ENCODE data around the gene ANKS4B.
"Not testable (repeated sequence)": the region's sequence is repeated elsewhere in the genome, so short reads cannot be mapped to it uniquely, and the experiment has no call there.

Gene ANKS4B

DNA sequence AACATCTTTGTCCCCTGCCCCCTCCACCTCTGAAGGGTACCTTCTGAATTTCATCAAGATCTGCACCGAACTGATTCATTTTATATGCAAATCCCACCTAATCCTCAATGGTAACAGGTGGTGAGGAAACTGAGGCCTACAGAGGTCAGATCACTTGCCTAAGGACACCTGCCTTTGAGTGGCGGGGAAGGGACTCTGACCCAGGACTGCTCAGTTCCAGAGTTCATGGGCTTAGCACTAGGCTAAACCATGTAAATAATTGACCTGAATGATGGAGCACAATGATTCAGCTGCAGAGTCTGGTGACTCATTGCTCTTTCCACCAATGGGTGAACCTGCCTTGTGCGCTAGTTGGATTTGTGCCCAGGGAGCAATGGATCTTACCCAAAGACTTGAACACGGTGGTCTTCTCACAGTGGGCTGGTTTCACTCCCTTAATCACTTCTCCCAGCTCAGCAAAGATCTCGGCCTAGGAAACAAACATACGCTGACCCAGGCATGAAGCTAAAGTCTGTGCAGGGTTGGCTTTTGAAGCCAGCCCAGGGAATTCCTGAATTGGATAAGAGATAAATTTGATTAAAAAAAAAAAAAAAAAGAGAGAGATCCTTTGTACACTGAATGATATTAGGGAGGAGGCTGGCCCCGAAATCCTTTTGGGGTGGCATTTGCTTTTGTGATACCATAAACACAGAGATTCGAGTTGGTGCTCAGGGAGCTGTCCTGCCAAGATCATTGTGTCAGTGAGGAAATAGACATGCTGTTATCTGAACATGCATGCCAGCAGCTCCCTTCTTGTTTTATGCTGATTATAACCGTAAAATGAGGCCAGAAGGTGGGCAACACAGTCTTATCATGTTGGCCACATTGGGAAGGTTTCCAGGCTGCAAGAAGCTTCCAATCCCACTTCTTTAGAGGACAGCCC, 27.6 kb downstream of the ANKS4B start:
- in situ Hi-C loops (cut with MboI; ENCODE audit: low sequenced_read_pairs) = no loop called here

DNA sequence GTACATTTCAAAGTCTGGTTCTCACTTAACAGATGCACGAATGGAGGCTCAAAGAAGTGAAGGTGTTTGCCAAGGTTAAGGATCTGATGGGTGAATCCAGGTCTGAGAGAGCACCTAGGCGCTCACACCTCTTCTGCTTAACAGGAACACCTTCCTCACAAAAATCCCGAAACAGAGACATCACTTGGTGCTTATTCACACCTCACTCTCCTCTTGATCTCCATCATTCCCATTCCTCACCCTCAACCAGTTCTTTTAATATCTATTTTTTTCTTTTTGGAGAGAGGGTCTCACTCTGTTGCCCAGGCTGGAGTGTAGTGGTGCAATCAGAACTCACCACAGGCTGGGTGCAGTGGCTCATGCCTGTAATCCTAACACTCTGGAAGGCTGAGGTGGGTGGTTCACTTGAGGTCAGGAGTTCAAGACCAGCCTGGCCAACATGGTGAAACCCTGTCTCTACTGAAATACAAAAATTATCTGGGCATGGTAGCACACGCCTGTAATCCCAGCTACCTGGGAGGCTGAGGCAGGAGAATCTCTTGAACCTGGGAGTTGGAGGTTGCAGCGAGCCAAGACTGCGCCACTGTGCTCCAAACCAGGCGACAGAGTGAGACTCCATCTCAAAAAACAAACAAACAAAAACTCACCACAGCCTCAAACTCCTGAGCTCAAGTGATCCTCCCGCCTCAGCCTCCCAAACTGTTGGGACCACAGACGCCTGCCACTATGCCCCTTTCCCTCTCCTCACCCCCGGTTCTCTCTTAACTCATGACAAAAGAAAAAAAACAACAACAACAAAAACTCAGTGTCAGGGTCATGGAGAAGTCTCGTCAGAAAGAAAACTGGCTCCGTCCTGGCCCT, 29.5 kb downstream of the ANKS4B start:
- in situ Hi-C loops (cut with MboI; ENCODE audit: low sequenced_read_pairs) = no loop called here

DNA sequence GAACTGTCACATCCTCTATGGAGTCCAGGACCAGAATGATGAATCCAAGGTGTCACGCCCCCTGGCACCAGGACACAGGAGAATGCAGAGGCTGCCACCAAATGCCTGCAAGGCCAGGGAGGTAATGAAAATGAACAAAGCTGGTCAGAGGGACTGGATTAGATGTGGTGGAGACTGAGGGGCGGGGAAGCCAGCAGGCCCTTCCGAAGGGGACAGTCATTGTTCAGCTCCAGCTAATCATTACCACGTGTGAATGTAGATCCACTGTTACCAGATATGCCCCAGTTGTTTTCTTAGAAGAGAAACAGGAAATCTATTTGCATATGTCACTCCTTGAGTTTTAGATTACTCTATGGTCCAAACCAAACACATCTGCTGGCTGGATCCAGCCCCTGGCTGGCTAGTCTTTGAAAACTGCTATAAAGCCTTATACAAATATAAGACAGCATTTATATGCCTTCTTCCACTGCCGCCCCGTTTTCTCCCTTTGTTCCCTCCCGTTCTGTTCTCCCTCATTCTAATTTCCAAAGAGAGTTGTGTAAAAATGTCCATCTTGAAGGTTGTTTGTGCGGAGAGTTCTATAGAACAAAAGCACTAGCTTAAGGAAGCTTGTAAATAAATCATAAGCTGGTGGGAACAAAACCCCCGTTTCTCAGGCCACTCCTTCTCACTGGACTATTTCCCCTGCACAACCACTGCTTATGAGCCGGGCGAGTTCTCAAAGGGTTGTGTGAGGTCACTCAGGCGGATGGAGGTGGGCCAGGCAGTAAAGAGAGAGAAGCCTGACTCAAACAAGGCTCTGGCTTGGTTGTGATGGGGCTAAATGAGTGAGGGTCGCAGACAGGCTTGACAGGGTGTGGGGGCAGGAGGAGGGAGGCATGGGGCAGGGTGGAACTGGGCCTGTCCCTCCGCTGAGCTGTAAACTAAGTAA, 30.4 kb downstream of the ANKS4B start:
- in situ Hi-C loops (cut with MboI; ENCODE audit: low sequenced_read_pairs) = no loop called here

DNA sequence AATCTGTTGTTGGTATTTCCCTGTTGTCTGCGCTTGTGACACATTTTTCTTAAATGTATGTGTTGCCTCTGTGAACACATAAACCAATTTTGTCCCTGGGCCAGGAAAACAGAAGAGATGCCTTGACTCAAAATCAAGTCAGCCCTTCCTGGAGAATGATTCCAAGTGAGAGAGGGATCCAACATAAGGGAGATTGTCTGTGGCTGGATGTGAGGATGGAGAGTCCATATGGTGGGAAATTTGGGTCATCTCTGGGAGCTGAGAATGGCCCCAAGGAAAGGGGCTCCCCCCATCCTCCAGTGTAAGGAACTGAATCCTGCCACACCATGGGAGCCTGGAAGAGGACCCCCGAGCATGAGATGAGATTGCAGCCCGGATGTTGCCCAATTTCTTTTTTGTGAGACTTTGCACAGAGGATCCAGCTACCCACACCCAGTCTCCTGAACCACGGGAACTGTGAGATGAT, 31.1 kb downstream of the ANKS4B start:
- in situ Hi-C loops (cut with MboI; ENCODE audit: low sequenced_read_pairs) = no loop called here

DNA sequence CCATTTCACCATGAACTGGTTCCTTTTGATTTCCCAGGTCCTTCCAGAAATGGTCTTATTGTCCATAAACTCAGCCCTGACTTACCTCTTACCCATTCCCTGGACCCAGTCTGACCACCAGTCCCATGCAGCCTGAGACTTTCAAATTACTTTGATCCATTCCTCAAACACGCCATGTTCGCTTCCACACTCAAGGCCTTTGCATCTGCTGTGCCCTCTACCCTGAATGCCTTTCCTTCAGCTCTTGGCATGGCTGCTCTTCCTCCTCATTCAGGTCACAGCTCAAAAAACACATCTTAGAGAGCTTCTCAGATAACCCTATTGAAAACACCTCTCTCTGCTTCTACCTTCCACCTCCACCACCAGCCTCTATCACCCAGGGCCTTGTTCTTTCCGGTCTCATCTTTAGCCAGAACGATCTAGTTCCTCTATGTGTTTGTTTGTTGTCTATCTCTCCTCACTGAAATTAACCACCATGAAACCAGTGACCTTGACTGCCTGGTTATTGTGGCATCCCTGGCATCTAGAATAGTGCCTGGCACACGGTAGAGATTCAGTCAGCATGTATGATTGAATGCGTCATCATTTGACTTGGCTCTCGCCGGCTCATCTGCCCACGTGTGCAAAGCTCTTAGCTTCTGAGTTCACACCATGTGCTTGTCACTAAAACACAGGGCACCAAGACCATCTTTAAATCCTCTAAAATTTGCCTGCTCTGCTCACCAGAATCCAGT, 31.8 kb downstream of the ANKS4B start:
- in situ Hi-C loops (cut with MboI; ENCODE audit: low sequenced_read_pairs) = no loop called here

DNA sequence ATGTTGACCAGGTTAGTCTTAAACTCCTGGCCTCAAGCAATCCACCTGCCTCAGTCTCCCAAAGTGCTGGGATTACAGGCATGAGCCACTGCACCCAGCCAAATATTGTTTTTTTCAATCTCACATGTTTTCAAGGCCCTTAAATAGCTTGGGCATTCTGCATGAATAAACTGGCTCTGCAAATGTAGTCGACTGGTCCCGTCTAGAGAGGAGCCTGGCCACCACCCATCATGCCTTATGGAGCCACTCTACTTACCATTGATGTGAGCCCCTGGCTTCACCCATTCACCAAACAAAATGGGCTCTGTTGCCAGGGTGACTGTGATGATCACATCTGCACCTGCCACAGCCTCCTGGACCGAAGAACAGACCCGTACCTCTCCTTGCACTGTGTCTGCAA, 33.8 kb downstream of the ANKS4B start:
- in situ Hi-C loops (cut with MboI; ENCODE audit: low sequenced_read_pairs) = no loop called here

DNA sequence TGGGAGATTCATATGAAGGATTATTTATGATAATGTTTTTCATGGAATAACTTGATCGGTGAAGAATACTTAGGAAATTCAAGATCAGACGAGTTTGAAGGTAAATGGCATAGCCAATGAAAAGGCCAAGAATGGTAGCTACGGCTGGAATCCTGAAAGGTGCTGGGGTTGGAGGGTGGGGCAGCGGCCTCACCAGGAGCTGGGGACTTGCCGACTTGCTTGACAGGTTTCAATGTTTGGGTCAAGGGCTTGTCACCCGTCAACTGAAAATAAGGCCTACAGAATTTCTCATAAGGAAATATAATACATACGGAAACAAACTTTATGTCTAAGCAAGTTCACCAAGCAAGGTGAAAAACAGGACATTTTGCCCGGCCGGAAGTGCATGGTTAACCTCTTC, 34.7 kb downstream of the ANKS4B start:
- in situ Hi-C loops (cut with MboI; ENCODE audit: low sequenced_read_pairs) = no loop called here

DNA sequence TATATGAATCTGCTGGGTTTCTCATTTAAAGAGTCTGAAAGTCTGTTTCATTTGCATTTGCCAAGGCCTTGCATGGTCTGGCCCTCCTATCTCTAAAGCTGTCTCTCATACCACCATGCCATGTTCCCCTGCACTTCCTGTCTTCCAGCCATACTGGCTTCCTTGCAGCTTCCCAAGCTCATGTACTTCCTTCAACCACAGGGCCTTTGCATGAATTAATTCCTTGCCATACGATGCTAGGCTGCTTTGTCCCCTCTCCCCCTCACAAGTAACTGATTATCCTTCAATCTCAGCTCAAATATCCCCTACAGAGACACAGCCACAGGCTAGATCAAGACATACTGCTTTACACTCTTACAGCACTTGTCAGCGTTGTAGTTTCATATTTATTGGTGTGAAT, 38.8 kb downstream of the ANKS4B start:
- in situ Hi-C loops (cut with MboI; ENCODE audit: low sequenced_read_pairs) = no loop called here

DNA sequence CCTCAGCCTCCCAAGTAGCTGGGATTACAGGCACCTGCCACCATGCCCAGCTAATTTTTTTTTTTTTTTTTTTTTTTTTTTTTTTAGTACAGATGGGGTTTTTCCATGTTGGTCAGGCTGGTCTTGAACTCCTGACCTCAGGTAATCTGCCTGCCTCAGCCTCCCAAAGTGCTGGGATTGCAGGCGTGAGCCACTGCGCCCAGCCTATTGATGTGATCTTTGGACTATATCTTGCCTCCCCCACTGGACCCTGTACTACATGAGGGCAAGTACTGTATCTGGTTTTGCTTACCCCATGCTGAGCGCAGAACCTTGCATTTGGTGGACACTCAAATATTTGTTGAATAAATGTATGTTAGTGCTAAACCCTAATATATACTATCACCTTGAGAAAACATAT, 39.3 kb downstream of the ANKS4B start:
- in situ Hi-C loops (cut with MboI; ENCODE audit: low sequenced_read_pairs) = not testable (repeated sequence)

DNA sequence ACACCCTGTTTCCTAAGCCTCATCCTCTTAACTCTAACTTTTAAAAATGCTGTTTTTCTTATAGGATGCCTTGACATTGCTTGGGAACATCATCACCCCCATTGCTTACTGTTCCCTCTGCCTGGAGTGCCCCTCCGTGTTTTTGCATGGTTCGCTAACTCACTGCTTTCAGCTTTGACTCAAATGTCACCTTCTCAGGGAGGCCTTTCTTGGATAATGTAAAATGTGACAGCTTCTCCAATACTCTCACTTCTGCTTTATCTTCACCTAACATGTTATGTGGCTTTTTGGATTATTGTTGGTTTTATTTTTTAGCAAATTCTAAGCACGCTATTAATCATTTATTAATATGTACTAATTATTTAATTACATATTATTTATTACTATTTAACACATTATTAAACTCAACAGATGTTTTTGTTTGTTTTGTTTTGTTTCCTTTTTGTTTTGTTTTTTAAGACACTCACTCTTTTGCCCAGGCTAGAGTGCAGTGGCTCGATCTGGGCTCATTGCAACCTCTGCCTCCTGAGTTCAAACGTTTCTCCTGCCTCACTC, 40.8 kb downstream of the ANKS4B start:
- in situ Hi-C loops (cut with MboI; ENCODE audit: low sequenced_read_pairs) = no loop called here

DNA sequence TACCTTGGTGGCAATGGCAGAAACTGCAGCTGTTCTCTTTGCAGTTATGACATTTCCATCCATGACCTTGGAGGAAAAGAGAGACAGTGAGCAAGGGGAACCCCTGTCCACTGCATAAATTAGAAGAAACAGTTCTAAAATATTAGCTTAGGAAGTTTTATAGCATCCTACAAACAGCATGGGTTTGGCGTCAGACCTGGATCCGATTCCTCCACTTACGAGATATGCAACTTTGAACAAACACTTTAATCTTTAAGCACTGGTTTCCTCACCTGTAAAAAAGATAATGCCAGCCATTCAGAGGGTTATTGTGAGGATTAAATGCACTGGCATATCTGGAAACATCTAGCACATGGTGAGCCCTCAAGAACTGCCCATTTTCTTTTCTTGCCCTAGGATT, 42.0 kb downstream of the ANKS4B start:
- in situ Hi-C loops (cut with MboI; ENCODE audit: low sequenced_read_pairs) = no loop called here

DNA sequence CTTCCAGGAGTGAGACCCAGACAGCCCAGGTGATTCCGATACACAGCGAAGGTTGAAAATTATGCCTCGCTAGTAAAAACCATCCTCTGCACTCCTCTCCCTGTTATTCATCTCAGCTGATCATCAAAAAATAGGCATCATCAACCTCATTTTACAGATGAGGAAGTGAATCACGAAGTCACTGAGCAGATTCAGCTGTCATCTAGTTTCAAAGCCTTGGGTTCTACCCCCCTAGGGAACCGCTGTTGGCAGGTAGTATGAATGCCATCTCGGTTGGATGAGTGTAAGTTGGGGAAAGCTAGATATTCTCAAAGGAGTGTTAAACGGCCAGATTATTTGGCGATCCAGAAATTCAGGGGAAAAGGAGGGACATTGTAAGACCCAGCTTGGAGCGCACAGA, 42.6 kb downstream of the ANKS4B start:
- in situ Hi-C loops (cut with MboI; ENCODE audit: low sequenced_read_pairs) = no loop called here

DNA sequence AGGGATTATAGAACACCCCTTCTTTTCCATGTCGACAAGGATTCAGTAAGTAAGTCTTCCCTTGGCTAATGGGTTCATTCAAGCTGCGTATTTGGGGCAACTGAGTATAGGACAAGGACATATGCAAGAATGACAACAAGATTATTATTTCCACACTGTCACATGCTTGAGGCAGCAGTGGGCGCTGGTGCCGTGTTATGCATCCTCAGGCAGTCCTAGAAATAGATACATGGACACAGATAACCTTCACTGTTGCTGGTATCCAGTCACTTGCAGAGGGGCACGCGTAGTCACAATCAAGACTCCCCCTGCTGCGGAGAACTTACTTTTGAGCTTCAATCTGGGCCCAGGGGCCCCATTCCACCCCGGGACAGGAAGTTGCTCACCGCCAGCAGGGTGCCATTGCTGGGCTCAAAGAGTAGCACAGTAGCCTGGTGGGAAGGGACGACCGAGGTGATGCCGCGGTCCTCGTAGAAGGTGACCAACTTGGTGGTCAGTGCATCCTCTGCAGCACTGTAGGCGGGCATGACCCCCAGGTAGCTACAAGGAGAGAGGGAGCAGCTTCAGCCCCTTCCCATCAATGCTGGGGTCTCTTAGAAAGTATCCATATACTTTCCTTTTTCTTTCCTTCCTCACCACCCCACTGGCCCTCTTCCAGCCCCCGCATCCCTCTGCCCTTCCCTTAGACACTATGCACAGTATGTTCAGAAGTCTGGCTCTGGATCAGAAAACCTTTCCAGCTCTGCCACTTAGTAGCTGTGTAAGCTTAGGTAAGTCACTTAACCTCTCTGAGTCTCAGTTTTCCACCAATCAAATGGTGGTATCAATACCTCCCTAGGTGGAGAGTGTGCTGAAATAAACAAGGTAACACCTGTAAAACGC, 43.8 kb downstream of the ANKS4B start:
- in situ Hi-C loops (cut with MboI; ENCODE audit: low sequenced_read_pairs) = no loop called here

DNA sequence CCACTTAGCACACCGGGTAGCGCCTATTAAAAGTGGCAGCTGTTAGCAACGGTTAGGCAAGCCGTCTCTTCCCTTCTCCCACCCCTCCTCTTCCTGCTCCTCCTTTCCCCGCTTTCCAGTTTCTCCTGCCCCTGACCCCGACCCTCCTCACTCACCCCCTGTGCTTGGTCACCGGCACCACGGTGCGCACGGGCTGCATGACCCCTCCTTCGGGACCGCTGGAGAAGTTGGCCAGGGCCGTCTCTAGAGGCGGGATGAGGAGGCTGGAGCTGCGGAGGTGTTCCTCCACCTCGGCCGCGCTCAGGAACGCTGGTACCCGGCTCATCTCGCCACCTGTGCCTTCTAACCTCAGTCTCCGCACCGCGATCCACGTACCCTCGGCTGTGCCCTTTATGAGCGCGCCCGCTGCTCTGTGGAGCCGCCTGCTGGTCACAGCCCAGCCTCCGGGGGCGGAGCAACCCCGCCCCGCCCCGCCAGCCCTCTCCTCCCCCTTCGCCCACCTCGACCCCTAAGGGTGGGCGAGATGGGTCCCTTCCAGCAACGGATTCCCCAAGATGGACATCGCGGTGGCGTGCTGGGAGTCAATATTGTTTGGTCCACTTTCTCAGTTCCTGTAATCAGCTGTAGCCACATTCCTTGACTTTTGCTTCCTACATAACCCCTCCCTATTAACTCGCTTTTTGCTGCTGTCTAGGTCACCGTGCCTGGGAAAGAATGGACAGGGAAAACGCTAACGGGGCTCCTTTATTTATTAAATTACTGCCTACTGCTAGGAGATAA, 44.6 kb downstream of the ANKS4B start, which contains the start of gene CRYM:
CRYM (minus strand) TSS at position 364 of the 780 bp plus-strand sequence; CDS start at position 325, 39 bp downstream.
- in situ Hi-C loops (cut with MboI; ENCODE audit: low sequenced_read_pairs) = no loop called here

DNA sequence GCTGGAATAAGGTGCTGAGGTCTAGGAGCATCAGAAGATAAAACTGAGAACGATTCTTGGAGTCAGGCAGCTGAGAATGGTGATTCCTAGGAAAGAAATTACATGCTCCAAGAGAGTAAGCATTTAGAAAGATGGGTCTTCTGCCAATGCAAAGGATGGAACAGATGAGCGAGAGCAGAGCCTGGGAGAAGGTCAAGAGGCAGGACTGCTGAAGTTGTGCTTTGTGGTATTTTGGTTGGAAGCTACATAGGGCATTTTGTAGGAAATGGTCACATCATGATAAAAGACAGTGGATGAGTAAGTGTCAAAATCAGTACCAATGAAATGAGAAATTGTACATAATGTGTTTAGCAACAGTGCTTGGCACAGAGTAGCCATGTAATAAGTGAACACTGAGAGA, 46.0 kb downstream of the ANKS4B start:
- in situ Hi-C loops (cut with MboI; ENCODE audit: low sequenced_read_pairs) = no loop called here

DNA sequence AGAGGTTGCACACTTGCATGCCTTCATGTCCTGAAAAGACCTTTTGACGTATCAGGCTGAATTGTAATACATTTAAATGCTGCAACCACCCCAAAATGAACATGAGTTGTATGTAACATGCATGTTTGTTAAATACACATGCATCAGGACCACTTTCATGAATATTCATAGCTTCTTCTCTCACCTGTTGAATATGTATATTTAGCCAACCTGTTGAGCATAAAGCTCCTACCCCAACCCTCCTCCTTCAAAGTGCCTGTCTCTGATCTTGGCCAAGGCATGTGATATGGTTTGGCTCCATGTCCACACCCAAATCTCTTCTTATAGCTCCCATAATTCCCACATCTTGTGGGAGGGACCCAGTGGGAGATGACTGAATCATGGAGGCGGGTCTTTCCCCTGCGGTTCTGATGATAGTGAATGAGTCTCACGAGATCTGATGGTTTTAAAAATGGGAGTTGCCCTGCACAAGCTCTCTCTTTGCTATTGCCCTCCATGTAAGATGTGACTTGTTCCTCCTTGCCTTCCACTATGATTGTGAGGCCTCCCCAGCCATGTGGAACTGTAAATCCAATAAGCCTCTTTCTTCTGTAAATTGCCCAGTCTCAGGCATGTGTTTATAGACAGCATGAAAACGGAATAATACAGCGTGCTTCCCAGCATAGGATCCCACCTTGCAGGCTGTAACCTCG, 48.3 kb downstream of the ANKS4B start:
- in situ Hi-C loops (cut with MboI; ENCODE audit: low sequenced_read_pairs) = no loop called here
